Bronchial epithelial cell (primary cell): ENCODE data around the gene MAML1. TPM values are rescaled to one million over a fixed set of nuclear protein-coding genes. Genes with fewer than 3 reads are reported as not detected.
"Not testable (repeated sequence)": the region's sequence is repeated elsewhere in the genome, so short reads cannot be mapped to it uniquely, and the experiment has no call there.

ENCODE experiments used
- DNase-seq: peaks from one replicate; pipeline ENCODE4 v3.0.0-alpha.2; 2010; ENCODE audit warnings: low read depth
- FAIRE-seq: peaks from 2 replicates; lab custom pipeline; 2011; peaks lifted over from hg19 to GRCh38; lab: Jason Lieb, UNC
- H3K27me3 ChIP-seq: 2 replicates; pipeline ENCODE4 v1.5.1; 2011; ENCODE audit warnings: low read length; ENCODE audit not compliant: control insufficient read depth, insufficient read depth
- H3K36me3 ChIP-seq: 2 replicates; pipeline ENCODE4 v1.5.1; 2011; ENCODE audit warnings: low read length; ENCODE audit not compliant: control insufficient read depth, insufficient read depth
- H3K4me3 ChIP-seq: 2 replicates; pipeline ENCODE4 v1.5.1; 2011; ENCODE audit warnings: mild to moderate bottlenecking, low read depth, low read length, control low read depth
- CTCF ChIP-seq: IDR thresholded peaks from 2 replicates; pipeline ENCODE4 v1.5.1; 2011; ENCODE audit warnings: mild to moderate bottlenecking, moderate library complexity, low read length, control low read depth, inconsistent platforms; ENCODE audit not compliant: insufficient read depth, severe bottlenecking
- total RNA-seq: library from RNA; depleted of rRNA; stranded (reverse); fragments of >200 nt; gene quantifications from 2 replicates; pipeline ENCODE4 v1.2.1, GENCODE V29; 2014

The MAML1 gene
- total RNA-seq, 1 donor from 2014 or later, result 4.2 TPM

GRCh38 chr5:179738742-179739141, 6.1 kb downstream of the MAML1 start:
- FAIRE-seq, result no peak
- Histone ChIP-seq H3K36me3 (peaks cover 3% of the 10 kb centered on the region), H3K27me3 (no peaks in the 10 kb centered on the region), H3K4me3 (no peak overlapping the region)
- DNase-seq, result no peak
- no peak for TF ChIP-seq CTCF

- not testable (repeated sequence) for H3K4me3 ChIP-seq, FAIRE-seq, H3K36me3 ChIP-seq, DNase-seq, H3K27me3 ChIP-seq
Measured at GRCh38 chr5:179744106-179744505, 11.5 kb downstream of the MAML1 start.

- DNase-seq, result no peak
- Histone ChIP-seq H3K4me3 (no peak overlapping the region), H3K36me3 (no peaks in the 10 kb centered on the region), H3K27me3 (no peaks in the 10 kb centered on the region)
- FAIRE-seq, result no peak
- TF ChIP-seq CTCF, result no peak
Measured at GRCh38 chr5:179746872-179747271, 14.2 kb downstream of the MAML1 start.

GRCh38 chr5:179747811-179748210, 15.2 kb downstream of the MAML1 start:
- Histone ChIP-seq H3K36me3 (no peaks in the 10 kb centered on the region), H3K4me3 (no peak overlapping the region), H3K27me3 (no peaks in the 10 kb centered on the region)
- FAIRE-seq, result no peak
- no peak for DNase-seq
- no peak for TF ChIP-seq CTCF

GRCh38 chr5:179749857-179750508, 17.4 kb downstream of the MAML1 start:
- FAIRE-seq (no peak), DNase-seq (no peak)
- Histone ChIP-seq H3K4me3 (no peak overlapping the region), H3K36me3 (no peaks in the 10 kb centered on the region), H3K27me3 (no peaks in the 10 kb centered on the region)
- TF ChIP-seq CTCF, result no peak

- FAIRE-seq, result no peak
- H3K4me3 ChIP-seq, result no peak overlapping the region
Measured at GRCh38 chr5:179753971-179754370, 21.3 kb downstream of the MAML1 start.

More at GRCh38 chr5:179753971-179754370, 21.3 kb downstream of the MAML1 start:
- no peaks in the 10 kb centered on the region for H3K27me3 ChIP-seq
- no peaks in the 10 kb centered on the region for H3K36me3 ChIP-seq
- DNase-seq, result no peak
- TF ChIP-seq CTCF, result no peak
